Stomach (tissue), 9 donors: Measurements from ENCODE around the gene HOXA6. TPM values are rescaled to one million over a fixed set of nuclear protein-coding genes. Genes with fewer than 3 reads are reported as not detected.

Experiments
- DNase-seq, 2 donors: peaks; one replicate each; pipeline versions ENCODE4 v3.0.0 to v3.0.0-alpha.2; 2013 to 2019
- H3K27ac ChIP-seq, 5 donors: fragments of 200-600 bp in 4 of 5; sonication (generic) in 4 of 5; one replicate each; pipeline ENCODE4 v1.5.1; 2013 to 2019; ENCODE audit warnings: mild to moderate bottlenecking in 1 of 5, moderate library complexity in 1 of 5
- H3K27me3 ChIP-seq, 3 donors: fragments of 200-600 bp; sonication (generic); one replicate each; pipeline ENCODE4 v1.5.1; 2017 to 2019; ENCODE audit warnings: mixed run types in 1 of 3
- H3K36me3 ChIP-seq, 4 donors: fragments of 200-600 bp; sonication (generic); 1 replicate in 3 of 4; 2 replicates in 1 of 4; pipeline ENCODE4 v1.5.1; 2016 to 2019
- H3K4me1 ChIP-seq, 4 donors: fragments of 200-600 bp; sonication (generic); one replicate each; pipeline ENCODE4 v1.5.1; 2016 to 2019
- H3K4me3 ChIP-seq, 4 donors: fragments of 200-600 bp; sonication (generic) in 3 of 4; one replicate each; pipeline ENCODE4 v1.5.1; 2016 to 2019; ENCODE audit warnings: mild to moderate bottlenecking in 1 of 4
- H3K9me3 ChIP-seq, 4 donors: fragments of 200-600 bp; sonication (generic); one replicate each; pipeline ENCODE4 v1.5.1; 2016 to 2019
- EP300 ChIP-seq: sonication (generic); formaldehyde crosslinking; IDR thresholded peaks from one replicate; pipeline ENCODE4 v1.6.1; 2017; ENCODE audit warnings: antibody characterized with exemption
- POLR2A ChIP-seq, 4 donors: fragments of 450-650 bp; IDR thresholded peaks; one replicate each; pipeline ENCODE4 v1.6.1; 2016; ENCODE audit warnings: antibody characterized with exemption in 4 of 4, control low read depth in 2 of 4, mild to moderate bottlenecking in 1 of 4, moderate library complexity in 1 of 4
- POLR2AphosphoS5 ChIP-seq, 3 donors: sonication (generic); formaldehyde crosslinking; IDR thresholded peaks; one replicate each; pipeline ENCODE4 v1.6.1; 2016; ENCODE audit warnings: antibody characterized with exemption in 3 of 3
- WGBS, 5 donors: extraction: QIAGEN DNeasy Blood & Tissue Kit in 3 of 5; methylation state at CpG; one replicate each; pipeline versions ENCODE4 v1.1.5 to v1.1.7; 2013 to 2018; 5-methylcytosine and 5-hydroxymethylcytosine counted together
- intact Hi-C: fragments of 100-400 bp; cut with DNase I; formaldehyde crosslinking; loops from one replicate; pipeline ENCODE4 v1.15.1; 2023; ENCODE audit warnings: low total_unique reads
- polyA plus RNA-seq, 3 donors: library from polyadenylated mRNA; stranded (reverse); fragments of 200-250 nt; gene quantifications; one replicate each; pipeline ENCODE4 v1.2.3, GENCODE V29; 2013
- total RNA-seq, 5 donors: library from RNA; depleted of rRNA; stranded (reverse); fragments of >200 nt; gene quantifications; one replicate each; pipeline versions ENCODE4 v1.1.0 to v1.2.3, GENCODE V29; 2014 to 2016
- TF ChIP-seq, protein P1 (sequence below), 7 experiments: fragments of 450-650 bp in 4 of 7; fragments of 200-600 bp in 3 of 7; sonication (generic) in 3 of 7; IDR thresholded peaks; one replicate each; pipeline ENCODE4 v1.5.1; 2016 to 2019; ENCODE audit warnings: antibody characterized with exemption in 7 of 7, control low read depth in 2 of 7, mild to moderate bottlenecking in 1 of 7
- donor health status: healthy with polysubstance abuse.
- donor health status: Bipolar disorder and iron deficiency.
- donor health status: healthy.

The HOXA6 gene
- total and polyA plus RNA-seq, 8 donors: 0.81 to 12.7 (median 3.7) TPM; not detected in 5

DNA sequence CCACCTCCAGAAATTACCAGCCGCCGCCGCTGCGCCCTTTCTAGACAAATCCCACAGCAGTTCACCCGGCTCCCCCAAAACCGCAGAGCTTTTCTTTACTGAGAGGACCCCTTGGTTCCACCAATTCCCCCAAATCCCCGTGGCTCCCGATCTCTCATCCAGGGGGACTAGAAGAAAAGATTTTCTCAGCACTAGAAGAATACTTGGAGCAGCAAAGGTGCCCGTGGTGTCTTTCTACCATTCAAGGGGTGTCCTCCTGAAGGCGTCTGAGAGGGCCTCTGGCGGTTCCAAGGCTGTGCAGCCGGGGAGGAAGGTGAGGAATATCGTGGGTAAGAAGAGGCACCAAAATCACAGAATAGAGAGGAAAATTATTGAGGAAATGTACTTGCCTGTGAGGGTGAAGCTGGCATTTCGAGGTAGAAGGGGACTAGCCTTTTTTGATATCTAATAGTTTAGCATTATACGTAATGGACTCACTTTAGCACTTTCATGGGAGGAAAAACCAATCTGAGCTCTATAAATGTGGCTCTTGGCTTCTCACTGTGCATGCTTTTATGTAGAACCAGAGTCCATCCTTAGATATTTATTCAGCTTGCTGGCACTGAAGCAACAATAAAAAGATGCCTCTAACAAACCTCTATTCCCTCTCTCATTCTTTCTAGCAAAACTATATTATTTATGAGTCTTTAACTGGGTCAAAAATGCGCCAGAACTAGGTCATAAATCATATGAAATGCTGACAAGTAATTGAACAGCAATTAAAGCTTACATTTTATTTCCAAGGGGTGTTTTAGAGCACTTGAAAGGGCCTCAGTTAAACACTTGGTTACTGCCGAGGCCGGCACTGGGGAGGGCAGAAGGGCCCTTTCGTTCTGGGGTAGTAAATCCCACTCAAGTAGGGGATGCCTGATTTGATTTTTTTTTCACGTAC lies 31.3 kb downstream of the HOXA6 start:
- peaks cover 11 to 47% (median 30%) of the 10 kb centered on the region in 4 donors for H3K4me1 ChIP-seq
- H3K27ac ChIP-seq: peak overlapping the region; percentile 36 to 99 (median 94)
- H3K4me3 ChIP-seq: peak overlapping the region; percentile 47 to 55 (median 53)
- H3K36me3 ChIP-seq: no peaks in the 10 kb centered on the region
- H3K27me3 ChIP-seq: peaks cover 0 to 92% (median 39%) of the 10 kb centered on the region in 3 donors
- 44 to 71% (median 57%) methylated on average over 20 of the region's 20 CpGs for WGBS, 5 donors
- intact Hi-C loops: no loop called here
- DNase-seq: peak in 1 of 2 donors; percentile 60
- TF ChIP-seq, protein P1, sequence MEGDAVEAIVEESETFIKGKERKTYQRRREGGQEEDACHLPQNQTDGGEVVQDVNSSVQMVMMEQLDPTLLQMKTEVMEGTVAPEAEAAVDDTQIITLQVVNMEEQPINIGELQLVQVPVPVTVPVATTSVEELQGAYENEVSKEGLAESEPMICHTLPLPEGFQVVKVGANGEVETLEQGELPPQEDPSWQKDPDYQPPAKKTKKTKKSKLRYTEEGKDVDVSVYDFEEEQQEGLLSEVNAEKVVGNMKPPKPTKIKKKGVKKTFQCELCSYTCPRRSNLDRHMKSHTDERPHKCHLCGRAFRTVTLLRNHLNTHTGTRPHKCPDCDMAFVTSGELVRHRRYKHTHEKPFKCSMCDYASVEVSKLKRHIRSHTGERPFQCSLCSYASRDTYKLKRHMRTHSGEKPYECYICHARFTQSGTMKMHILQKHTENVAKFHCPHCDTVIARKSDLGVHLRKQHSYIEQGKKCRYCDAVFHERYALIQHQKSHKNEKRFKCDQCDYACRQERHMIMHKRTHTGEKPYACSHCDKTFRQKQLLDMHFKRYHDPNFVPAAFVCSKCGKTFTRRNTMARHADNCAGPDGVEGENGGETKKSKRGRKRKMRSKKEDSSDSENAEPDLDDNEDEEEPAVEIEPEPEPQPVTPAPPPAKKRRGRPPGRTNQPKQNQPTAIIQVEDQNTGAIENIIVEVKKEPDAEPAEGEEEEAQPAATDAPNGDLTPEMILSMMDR (IDR thresholded peaks at IDR 0.05): no peak
- TF ChIP-seq POLR2A (IDR thresholded peaks at IDR 0.05) (no peak), EP300 (no peak), POLR2AphosphoS5 (IDR thresholded peaks at IDR 0.05) (no peak)
- H3K9me3 ChIP-seq: no peaks in the 10 kb centered on the region

DNA sequence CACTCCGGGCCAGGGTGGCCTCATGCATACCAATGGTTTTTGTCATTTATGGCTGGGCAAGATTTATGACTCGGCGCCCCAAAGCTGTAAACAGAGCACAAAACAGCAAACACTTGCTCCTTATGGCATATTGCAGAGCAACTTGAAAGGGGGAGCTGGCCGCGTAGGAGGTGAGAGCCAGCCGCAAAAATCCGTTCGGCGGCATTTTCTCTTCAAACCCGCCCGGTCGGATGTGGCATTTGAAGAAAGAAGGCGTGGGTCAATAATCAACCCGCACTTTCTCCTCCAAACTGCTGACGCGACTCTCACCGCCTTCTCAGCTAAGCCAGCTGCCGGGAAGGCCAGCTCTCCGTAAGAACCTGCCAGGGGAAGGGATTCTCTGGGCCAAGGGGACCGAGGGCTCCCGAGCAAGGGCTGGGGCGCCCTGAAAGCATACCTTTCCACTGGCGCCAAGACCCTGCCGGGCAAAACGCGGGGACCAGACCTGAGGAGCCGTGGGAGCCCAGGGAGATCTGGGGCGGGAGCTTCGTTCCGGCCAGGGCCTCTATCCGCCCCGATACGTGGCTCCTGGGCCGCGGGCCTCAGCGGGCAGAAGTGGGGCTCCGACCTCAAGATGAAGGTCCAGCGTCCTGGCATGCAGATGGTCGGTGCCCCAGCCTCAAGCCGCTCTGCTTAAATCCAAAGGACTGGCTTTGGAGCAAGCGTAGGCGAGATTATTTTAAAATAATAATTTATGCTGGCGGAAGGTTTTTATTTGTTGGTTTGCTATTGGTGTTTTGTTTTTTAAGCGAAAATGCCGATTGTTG lies 32.1 kb downstream of the HOXA6 start:
- Histone ChIP-seq H3K27me3 (peaks cover 0 to 96% (median 43%) of the 10 kb centered on the region in 3 donors), H3K9me3 (no peaks in the 10 kb centered on the region), H3K4me1 (peaks cover 7 to 47% (median 30%) of the 10 kb centered on the region in 4 donors), H3K27ac (peak overlapping the region; percentile 65 to 99 (median 94)), H3K4me3 (peak overlapping the region; percentile 47 to 55 (median 53)), H3K36me3 (no peaks in the 10 kb centered on the region)
- intact Hi-C loops: no loop called here
- 24 to 36% (median 31%) methylated on average over 26 to 45 of the region's 45 CpGs for WGBS, 5 donors
- TF ChIP-seq, protein P1 (IDR thresholded peaks at IDR 0.05): no peak
- TF ChIP-seq POLR2A (IDR thresholded peaks at IDR 0.05): no peak
- TF ChIP-seq POLR2AphosphoS5 (IDR thresholded peaks at IDR 0.05): peak; percentile 4 to 68 (median 20)
- peak in 1 of 2 donors; percentile 77 for DNase-seq

DNA sequence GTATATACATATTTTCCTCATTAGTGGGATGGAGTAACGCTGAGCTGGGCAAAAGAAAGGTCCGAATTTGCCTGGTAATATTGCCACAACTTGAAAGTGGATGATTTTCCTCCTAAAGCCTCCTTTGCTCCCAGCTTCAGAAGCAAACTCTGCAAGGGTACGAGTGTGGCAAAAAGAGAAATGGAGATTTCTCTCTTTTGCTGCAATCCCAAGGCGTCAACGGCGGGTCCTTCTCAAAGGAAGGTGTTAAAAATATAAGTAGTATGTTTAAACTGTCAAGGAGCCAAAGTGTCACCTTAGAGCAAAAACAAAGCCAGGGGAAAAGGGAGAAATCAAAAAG lies 32.7 kb downstream of the HOXA6 start:
- peak overlapping the region; percentile 47 to 55 (median 53) for H3K4me3 ChIP-seq
- no peak for DNase-seq
- TF ChIP-seq POLR2A (IDR thresholded peaks at IDR 0.05) (no peak), EP300 (no peak), POLR2AphosphoS5 (IDR thresholded peaks at IDR 0.05) (no peak)
- TF ChIP-seq, protein P1 (IDR thresholded peaks at IDR 0.05): no peak
- intact Hi-C loops: no loop called here
- peaks cover 0 to 96% (median 49%) of the 10 kb centered on the region in 3 donors for H3K27me3 ChIP-seq
- H3K36me3 ChIP-seq: no peaks in the 10 kb centered on the region
- H3K9me3 ChIP-seq: no peaks in the 10 kb centered on the region
- 41 to 66% (median 45%) methylated on average over 6 of the region's 6 CpGs for WGBS, 5 donors
- peak overlapping the region in 4 of 5 donors; percentile 92 to 99 (median 95) for H3K27ac ChIP-seq
- H3K4me1 ChIP-seq: peaks cover 8 to 47% (median 31%) of the 10 kb centered on the region in 4 donors
